ENCODE measurements around the gene LRP1B.
A peak's percentile ranks its signal among the peaks of the same experiment; 100 is the strongest.

Gene LRP1B

DNA sequence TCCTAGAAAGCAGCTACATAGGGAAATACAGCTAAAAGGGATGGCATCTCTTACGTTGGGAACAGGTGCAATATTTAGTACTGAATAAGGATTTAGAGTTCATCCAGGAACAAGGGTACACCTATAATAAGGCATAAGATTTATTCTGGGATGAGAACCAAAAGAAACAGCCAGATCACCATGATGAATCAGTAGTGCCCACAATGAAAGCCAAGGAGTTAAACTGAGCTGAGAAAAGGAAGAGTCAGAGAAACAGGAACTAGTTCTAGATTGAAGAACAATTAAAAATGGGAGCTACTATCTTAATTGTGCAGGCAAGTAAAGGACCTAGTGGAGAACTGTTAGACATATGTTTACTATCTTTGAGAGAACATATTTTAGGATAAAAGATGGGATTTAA, 692.3 kb downstream of the LRP1B start:
- no peak overlapping the region for H3K4me3 ChIP-seq (ENCODE audit: low read length)
- TF ChIP-seq, protein P1, sequence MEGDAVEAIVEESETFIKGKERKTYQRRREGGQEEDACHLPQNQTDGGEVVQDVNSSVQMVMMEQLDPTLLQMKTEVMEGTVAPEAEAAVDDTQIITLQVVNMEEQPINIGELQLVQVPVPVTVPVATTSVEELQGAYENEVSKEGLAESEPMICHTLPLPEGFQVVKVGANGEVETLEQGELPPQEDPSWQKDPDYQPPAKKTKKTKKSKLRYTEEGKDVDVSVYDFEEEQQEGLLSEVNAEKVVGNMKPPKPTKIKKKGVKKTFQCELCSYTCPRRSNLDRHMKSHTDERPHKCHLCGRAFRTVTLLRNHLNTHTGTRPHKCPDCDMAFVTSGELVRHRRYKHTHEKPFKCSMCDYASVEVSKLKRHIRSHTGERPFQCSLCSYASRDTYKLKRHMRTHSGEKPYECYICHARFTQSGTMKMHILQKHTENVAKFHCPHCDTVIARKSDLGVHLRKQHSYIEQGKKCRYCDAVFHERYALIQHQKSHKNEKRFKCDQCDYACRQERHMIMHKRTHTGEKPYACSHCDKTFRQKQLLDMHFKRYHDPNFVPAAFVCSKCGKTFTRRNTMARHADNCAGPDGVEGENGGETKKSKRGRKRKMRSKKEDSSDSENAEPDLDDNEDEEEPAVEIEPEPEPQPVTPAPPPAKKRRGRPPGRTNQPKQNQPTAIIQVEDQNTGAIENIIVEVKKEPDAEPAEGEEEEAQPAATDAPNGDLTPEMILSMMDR (conservative IDR thresholded peaks at IDR 0.05; ENCODE audit: low read depth, low read length): no peak
- no peak for DNase-seq (ENCODE audit: low read depth)

DNA sequence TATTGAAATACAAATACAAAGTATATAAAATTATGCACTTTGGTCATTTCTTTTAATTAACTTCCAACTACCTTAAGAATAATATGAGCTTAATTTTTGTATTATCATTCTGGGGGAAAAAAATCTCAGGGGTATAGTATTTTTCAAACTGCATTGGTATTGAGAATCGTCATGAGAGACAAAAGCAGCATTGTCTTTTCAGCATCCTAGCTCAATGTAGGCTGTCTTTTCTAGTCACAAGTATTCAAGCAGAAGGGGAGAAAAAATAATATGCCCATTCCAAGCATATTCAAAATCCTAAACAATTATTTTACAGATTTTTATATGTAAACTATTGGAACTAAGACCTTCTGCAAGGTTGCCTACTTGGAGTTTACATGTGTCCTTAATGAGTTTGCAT, 693.3 kb downstream of the LRP1B start:
- DNase-seq (ENCODE audit: low read depth): no peak
- TF ChIP-seq, protein P1 (conservative IDR thresholded peaks at IDR 0.05; ENCODE audit: low read depth, low read length): no peak
- no peak overlapping the region for H3K4me3 ChIP-seq (ENCODE audit: low read length)

DNA sequence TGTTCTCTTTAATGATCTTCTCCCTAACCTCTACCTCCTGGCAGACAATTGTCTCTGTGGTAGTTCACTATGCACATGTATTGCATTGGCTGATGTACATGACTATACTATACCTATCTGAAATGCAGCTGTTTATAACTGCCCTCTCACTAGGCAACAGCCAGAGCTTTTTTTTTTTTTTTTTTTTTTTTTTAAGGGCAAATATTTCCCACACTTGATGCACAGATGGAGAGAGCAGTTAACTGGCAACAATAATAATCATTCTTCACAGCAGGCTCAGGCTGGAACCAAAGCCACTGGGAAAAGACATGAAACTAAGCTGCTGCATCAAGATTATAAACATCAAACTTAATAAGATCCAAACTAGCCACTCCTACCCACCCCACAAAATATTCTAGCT, 707.7 kb downstream of the LRP1B start:
- TF ChIP-seq, protein P1 (conservative IDR thresholded peaks at IDR 0.05; ENCODE audit: low read depth, low read length): no peak
- DNase-seq (ENCODE audit: low read depth): no peak
- no peak overlapping the region for H3K4me3 ChIP-seq (ENCODE audit: low read length)

DNA sequence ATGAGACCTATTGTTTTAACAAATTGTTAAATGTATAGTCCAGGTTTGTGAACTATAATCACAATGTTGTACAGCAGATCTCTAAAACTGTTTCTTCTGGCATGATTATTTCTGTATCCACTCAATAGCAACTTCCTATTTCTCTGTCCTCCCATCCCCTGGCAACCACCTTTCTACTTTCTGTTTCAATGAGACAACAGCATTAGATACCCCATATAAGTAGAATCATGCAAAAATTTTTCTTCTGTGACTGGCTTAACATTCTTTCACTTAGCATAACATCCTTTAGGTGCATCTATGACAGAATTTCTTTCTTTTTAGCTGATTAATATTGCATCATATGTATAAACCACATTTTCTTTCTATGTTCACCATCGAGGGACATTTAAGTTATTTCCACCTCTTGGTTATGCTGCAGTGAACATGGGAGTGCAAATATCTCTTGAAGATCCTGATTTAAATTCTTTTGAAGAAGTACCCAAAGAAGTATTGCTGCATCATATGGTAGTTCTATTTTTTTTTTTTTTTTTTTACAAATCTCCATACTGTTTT, 713.5 kb downstream of the LRP1B start:
- TF ChIP-seq, protein P1 (conservative IDR thresholded peaks at IDR 0.05; ENCODE audit: low read depth, low read length): no peak
- DNase-seq (ENCODE audit: low read depth): no peak
- H3K4me3 ChIP-seq (ENCODE audit: low read length): no peak overlapping the region

DNA sequence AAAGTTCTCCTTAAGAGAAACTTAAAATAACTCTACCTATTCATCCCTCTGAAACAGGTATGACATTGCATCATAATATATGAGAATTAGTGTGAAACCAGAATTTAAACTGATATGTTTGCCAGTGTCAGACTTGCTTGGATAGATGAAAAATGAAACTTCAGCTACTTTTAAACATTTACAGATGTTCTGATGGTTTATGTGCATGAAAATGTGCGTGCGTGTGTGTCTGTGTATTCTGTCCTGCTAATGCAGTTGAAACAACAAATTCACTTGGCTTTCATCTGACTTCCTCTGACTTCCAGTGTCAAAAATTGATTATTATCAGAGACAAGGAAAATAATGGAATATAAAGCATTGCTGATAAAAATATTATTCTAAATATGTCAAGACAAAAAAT, 719.4 kb downstream of the LRP1B start:
- no peak overlapping the region for H3K4me3 ChIP-seq (ENCODE audit: low read length)
- DNase-seq (ENCODE audit: low read depth): no peak
- TF ChIP-seq, protein P1 (conservative IDR thresholded peaks at IDR 0.05; ENCODE audit: low read depth, low read length): no peak

DNA sequence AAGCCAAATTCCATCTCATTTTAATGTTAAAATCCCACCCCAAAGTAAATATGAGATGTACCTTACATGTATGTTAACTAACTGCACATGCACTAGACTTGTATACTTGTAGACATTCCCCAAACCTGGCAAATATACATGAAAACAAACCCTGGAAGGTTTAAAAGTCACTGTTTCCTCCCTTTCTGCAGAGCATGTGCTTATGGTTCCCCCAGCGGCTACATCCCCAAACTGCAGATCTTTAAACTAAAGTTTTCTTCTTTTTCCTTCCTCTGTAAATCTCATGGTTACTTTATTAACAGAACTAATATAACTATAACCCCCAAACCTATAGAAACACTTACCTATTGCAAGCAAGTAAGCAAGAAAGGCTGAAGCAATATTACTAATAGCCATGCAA, 731.5 kb downstream of the LRP1B start:
- TF ChIP-seq, protein P1 (conservative IDR thresholded peaks at IDR 0.05; ENCODE audit: low read depth, low read length): peak; percentile 27
- DNase-seq (ENCODE audit: low read depth): no peak
- no peak overlapping the region for H3K4me3 ChIP-seq (ENCODE audit: low read length)

DNA sequence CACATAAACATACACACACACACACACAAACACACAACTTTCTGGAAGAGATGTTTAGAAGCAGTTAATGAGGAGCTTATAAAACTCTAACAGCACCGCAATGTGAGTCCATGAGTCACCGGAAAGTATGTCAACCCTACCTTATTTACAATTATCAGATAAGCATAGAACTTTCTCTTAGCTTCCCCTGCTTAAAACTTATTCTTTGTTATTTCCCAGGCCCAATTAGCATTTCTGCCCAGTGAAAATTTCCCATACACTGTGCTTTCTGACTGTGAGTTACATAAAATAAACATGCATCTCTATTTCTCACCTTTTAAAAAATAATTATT, 737.6 kb downstream of the LRP1B start:
- TF ChIP-seq, protein P1 (conservative IDR thresholded peaks at IDR 0.05; ENCODE audit: low read depth, low read length): no peak
- H3K4me3 ChIP-seq (ENCODE audit: low read length): no peak overlapping the region
- peak; percentile 90 for DNase-seq (ENCODE audit: low read depth)
